Measurements from ENCODE around the gene FAM114A1.
"Not testable (repeated sequence)": the region's sequence is repeated elsewhere in the genome, so short reads cannot be mapped to it uniquely, and the experiment has no call there.

FAM114A1 gene

DNA sequence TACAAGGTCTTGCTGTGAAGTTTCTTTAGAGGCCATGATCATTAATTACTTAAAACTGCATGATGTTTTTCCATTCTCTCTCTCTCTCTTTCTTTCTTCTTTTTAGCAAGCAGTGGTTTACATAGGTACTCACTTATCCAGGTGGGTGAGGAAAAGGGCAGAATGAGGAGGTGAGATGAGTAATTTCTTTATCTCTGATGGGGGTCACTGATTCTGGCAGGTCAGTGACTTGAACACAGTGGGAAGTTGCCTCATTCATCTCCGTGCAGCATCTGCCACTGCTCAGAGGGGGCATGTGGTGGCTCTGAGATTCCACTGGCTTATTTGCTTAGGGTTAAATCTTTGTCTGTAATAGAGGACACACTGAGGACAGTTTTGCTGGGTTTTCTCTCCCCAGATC, 62.6 kb downstream of the FAM114A1 start:
- Mint-ChIP-seq H3K27me3 (no peaks in the 10 kb centered on the region), H3K27ac (no peak overlapping the region), H3K9me3 (no peaks in the 10 kb centered on the region), H3K36me3 (no peaks in the 10 kb centered on the region), H3K4me3 (no peak overlapping the region), H3K4me1 (no peaks in the 10 kb centered on the region)

DNA sequence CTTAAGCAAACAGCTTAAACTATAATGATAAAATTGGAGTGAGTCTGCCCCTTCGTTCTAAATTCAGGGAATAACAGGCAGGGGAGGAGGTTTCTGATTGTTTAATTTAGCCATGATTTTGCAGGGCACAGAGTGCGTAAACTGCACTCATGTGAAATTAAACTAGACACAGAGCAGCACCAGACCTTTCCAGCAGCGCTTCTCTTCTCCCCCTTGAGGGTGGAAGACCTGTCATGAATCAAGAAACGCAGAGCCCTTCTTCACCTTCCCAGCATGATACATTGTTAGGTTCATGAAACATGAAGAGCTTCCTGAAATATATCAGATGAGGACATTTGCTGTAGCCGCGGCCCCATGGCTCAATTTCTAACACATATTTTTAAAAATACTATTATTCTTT, 63.1 kb downstream of the FAM114A1 start:
- no peak overlapping the region for H3K27ac Mint-ChIP-seq
- no peaks in the 10 kb centered on the region for H3K27me3 Mint-ChIP-seq
- no peaks in the 10 kb centered on the region for H3K9me3 Mint-ChIP-seq
- no peaks in the 10 kb centered on the region for H3K36me3 Mint-ChIP-seq
- no peaks in the 10 kb centered on the region for H3K4me1 Mint-ChIP-seq
- H3K4me3 Mint-ChIP-seq: no peak overlapping the region

GRCh38 chr4:38931125-38931524, 63.5 kb downstream of the FAM114A1 start:
- Mint-ChIP-seq H3K4me1 (no peaks in the 10 kb centered on the region), H3K27me3 (no peaks in the 10 kb centered on the region), H3K27ac (no peak overlapping the region), H3K9me3 (no peaks in the 10 kb centered on the region), H3K4me3 (no peak overlapping the region), H3K36me3 (no peaks in the 10 kb centered on the region)

- no peaks in the 10 kb centered on the region for H3K36me3 Mint-ChIP-seq
- H3K27me3 Mint-ChIP-seq: no peaks in the 10 kb centered on the region
- H3K9me3 Mint-ChIP-seq: no peaks in the 10 kb centered on the region
- H3K4me1 Mint-ChIP-seq: peaks cover 15% of the 10 kb centered on the region
- no peak overlapping the region for H3K4me3 Mint-ChIP-seq
- H3K27ac Mint-ChIP-seq: no peak overlapping the region
Measured at GRCh38 chr4:38935391-38936073, 67.9 kb downstream of the FAM114A1 start.

DNA sequence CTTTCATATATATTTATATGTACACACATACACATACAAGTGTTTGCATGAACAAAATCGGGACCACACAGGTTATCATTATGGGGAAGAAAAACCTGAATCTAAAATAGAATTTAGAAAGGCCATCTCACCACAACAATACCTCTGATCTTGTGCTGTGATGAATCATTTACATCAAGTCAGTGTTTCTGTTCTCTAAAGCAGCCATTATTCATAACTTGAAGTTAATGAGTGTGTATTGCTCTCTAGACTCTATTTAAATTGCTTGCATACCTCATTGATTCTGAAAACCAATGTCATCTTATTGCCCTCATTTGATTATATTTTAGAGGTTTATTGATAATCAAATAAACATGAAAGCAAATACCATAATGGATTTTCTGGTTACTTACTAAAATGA, 71.6 kb downstream of the FAM114A1 start:
- Mint-ChIP-seq H3K36me3 (no peaks in the 10 kb centered on the region), H3K27me3 (no peaks in the 10 kb centered on the region), H3K27ac (no peak overlapping the region), H3K9me3 (no peaks in the 10 kb centered on the region), H3K4me1 (peaks cover 19% of the 10 kb centered on the region), H3K4me3 (no peak overlapping the region)

DNA sequence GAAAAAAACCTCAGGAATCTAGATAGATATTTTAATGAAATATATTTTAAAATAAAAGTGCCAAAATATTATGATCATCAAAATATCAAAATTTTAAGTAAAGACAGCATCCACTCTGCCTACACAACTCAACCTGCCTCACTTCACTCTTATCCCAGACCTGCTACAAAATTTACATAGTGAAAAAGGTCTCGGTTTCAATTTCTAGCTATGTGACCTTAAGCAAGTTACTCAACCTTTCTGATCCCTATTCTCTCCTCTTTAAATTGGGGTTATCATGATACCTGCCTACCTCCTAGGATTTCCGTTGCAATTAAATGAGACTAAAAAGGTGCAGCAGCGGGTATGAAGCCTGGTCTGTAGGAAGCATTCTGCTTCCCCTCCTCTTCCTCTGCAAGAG, 72.9 kb downstream of the FAM114A1 start:
- Mint-ChIP-seq H3K36me3 (no peaks in the 10 kb centered on the region), H3K9me3 (no peaks in the 10 kb centered on the region), H3K4me1 (peaks cover 19% of the 10 kb centered on the region), H3K27ac (peak overlapping the region; percentile 23), H3K27me3 (no peaks in the 10 kb centered on the region), H3K4me3 (peak overlapping the region; percentile 65)

- not testable (repeated sequence) for H3K36me3 Mint-ChIP-seq, H3K9me3 Mint-ChIP-seq, H3K4me3 Mint-ChIP-seq, H3K27me3 Mint-ChIP-seq, H3K27ac Mint-ChIP-seq
- H3K4me1 Mint-ChIP-seq: peaks cover 19% of the 10 kb centered on the region
Measured at GRCh38 chr4:38941906-38942305, 74.3 kb downstream of the FAM114A1 start.

DNA sequence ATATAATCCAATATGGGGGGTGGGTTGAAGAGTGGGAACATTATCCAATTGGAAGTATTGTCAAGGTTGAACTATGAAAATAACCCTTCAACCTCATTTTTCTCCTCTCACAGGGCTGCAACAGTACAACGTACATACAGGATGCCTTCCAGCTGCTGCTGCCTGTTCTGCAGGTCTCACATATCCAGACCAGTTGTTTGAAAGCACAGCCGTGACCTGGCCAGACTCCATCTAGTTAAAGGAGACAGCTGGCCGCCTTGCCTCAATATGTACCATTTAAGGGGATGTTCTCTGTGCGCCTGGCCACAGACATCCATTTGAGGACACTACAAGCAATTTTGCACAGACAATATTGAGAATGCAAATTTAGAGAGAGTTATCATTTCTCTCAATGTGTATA, 75.7 kb downstream of the FAM114A1 start:
- peak overlapping the region; percentile 81 for H3K27ac Mint-ChIP-seq
- no peak overlapping the region for H3K4me3 Mint-ChIP-seq
- H3K9me3 Mint-ChIP-seq: no peaks in the 10 kb centered on the region
- H3K36me3 Mint-ChIP-seq: no peaks in the 10 kb centered on the region
- H3K4me1 Mint-ChIP-seq: peaks cover 19% of the 10 kb centered on the region
- no peaks in the 10 kb centered on the region for H3K27me3 Mint-ChIP-seq

GRCh38 chr4:38944440-38944839, 76.8 kb downstream of the FAM114A1 start:
- H3K4me1 Mint-ChIP-seq: peaks cover 20% of the 10 kb centered on the region

GRCh38 chr4:38946919-38947318, 79.3 kb downstream of the FAM114A1 start:
- no peak overlapping the region for H3K27ac Mint-ChIP-seq
- no peaks in the 10 kb centered on the region for H3K9me3 Mint-ChIP-seq
- no peaks in the 10 kb centered on the region for H3K36me3 Mint-ChIP-seq
- peaks cover 18% of the 10 kb centered on the region for H3K4me1 Mint-ChIP-seq
- H3K27me3 Mint-ChIP-seq: no peaks in the 10 kb centered on the region
- H3K4me3 Mint-ChIP-seq: no peak overlapping the region

More at GRCh38 chr4:38944440-38944839, 76.8 kb downstream of the FAM114A1 start:
- Mint-ChIP-seq H3K9me3 (no peaks in the 10 kb centered on the region), H3K36me3 (no peaks in the 10 kb centered on the region), H3K27me3 (no peaks in the 10 kb centered on the region), H3K27ac (no peak overlapping the region), H3K4me3 (no peak overlapping the region)

- Mint-ChIP-seq H3K4me3 (no peak overlapping the region), H3K9me3 (no peaks in the 10 kb centered on the region), H3K4me1 (peaks cover 18% of the 10 kb centered on the region), H3K27ac (no peak overlapping the region), H3K36me3 (no peaks in the 10 kb centered on the region), H3K27me3 (no peaks in the 10 kb centered on the region)
Measured at GRCh38 chr4:38948551-38948950, 80.9 kb downstream of the FAM114A1 start.

DNA sequence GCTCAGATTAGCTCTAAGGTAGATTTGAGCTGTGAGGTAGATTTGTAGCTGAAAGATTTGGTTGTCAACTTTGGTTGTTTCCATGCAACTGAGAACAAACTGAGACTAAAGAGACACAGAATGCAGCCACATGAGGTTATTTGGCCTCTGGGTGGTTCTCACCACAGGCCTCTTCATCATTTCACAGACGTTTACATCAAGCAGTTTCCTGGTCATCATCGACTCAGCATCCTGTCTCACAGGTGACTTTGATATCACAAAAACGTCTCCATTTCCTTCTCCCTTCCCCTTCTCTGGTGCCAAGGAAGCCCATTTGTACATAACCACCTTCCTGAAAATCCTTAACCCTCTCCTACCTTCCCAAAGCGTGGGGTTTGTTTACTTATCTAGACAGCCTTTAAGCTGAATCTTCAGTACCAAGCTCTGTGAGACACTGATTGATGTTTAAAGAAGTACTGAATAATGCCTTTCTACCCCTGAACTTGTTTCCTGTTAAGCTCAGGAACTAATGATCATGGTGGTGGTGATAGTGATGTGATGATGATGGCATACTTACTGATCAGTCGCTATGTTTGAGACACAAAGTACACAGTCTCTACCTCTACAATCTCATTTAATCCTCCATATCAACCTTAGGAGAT, 81.9 kb downstream of the FAM114A1 start:
- peak overlapping the region; percentile 43 for H3K4me3 Mint-ChIP-seq

DNA sequence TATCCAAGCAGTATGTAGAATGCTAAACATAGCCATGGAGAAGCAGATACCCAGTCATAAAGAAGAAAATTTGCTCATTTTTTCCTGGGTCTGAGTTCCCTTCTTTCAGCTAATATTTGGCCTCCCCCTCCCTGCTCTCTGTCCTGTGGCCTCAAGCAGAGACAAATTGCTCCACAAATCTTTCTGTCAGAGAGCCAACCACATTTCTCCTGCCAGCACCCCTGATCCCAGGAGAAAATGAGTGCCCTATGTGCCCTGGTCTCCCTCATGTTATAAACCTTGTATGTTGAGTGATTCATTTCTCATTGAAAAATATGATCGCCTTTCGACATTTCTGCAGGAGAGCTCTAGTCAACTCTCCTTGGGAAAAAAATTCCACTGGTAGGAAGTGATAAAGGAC, 82.6 kb downstream of the FAM114A1 start:
- Mint-ChIP-seq H3K27me3 (no peaks in the 10 kb centered on the region), H3K9me3 (no peaks in the 10 kb centered on the region), H3K4me3 (no peak overlapping the region), H3K4me1 (peaks cover 18% of the 10 kb centered on the region), H3K36me3 (no peaks in the 10 kb centered on the region), H3K27ac (no peak overlapping the region)

More for the DNA sequence above, 81.9 kb downstream of the FAM114A1 start:
- Mint-ChIP-seq H3K27ac (peak overlapping the region; percentile 36), H3K27me3 (no peaks in the 10 kb centered on the region), H3K36me3 (no peaks in the 10 kb centered on the region), H3K9me3 (no peaks in the 10 kb centered on the region), H3K4me1 (peaks cover 18% of the 10 kb centered on the region)

- Mint-ChIP-seq H3K4me3 (no peak overlapping the region), H3K4me1 (peaks cover 18% of the 10 kb centered on the region)
Measured at GRCh38 chr4:38950734-38951133, 83.1 kb downstream of the FAM114A1 start.

DNA sequence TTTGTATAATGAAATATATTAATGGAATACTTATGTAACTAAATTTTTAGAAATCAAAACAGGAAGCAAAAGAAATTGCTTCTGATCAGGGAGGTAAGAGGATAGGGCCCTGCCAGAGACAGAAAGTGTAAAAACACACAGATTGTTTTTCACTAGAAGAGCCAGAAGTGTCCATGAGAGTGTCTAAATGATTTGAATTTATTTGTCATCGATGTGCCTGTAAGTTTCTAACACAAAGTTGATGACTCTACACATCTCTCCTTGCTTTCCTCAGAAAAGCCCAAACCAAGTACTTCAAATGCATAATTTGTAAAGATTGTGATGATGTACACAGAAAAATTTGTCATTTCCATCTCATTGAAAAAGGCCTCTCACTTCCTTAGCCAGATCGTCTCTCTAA, 84.0 kb downstream of the FAM114A1 start:
- Mint-ChIP-seq H3K4me3 (no peak overlapping the region), H3K27ac (no peak overlapping the region), H3K27me3 (no peaks in the 10 kb centered on the region), H3K4me1 (peaks cover 18% of the 10 kb centered on the region), H3K9me3 (no peaks in the 10 kb centered on the region), H3K36me3 (no peaks in the 10 kb centered on the region)

More at GRCh38 chr4:38950734-38951133, 83.1 kb downstream of the FAM114A1 start:
- Mint-ChIP-seq H3K27me3 (no peaks in the 10 kb centered on the region), H3K27ac (no peak overlapping the region), H3K36me3 (no peaks in the 10 kb centered on the region), H3K9me3 (no peaks in the 10 kb centered on the region)

- Mint-ChIP-seq H3K36me3 (no peaks in the 10 kb centered on the region), H3K4me3 (no peak overlapping the region), H3K9me3 (no peaks in the 10 kb centered on the region), H3K27ac (no peak overlapping the region), H3K27me3 (no peaks in the 10 kb centered on the region), H3K4me1 (peaks cover 18% of the 10 kb centered on the region)
Measured at GRCh38 chr4:38952017-38952416, 84.4 kb downstream of the FAM114A1 start.
